Nephron progenitor cell (in vitro differentiated cells): ENCODE results near the gene TNFAIP8L2.

Experiments
- DNase-seq: peaks from one replicate; pipeline ENCODE4 v3.0.0; 2021
- H3K27ac Mint-ChIP-seq: 2 replicates; pipeline ENCODE4 v1.8.0; 2021; ENCODE audit warnings: mild to moderate bottlenecking, moderate library complexity, mixed read lengths
- H3K27me3 Mint-ChIP-seq: 2 replicates; pipeline ENCODE4 v1.8.0; 2021; ENCODE audit warnings: mild to moderate bottlenecking, low read depth, mixed read lengths; ENCODE audit not compliant: poor library complexity
- H3K36me3 Mint-ChIP-seq: 2 replicates; pipeline ENCODE4 v1.8.0; 2021; ENCODE audit warnings: low read depth, mixed read lengths
- H3K4me1 Mint-ChIP-seq: 2 replicates; pipeline ENCODE4 v1.8.0; 2021; ENCODE audit warnings: mixed read lengths
- H3K4me3 Mint-ChIP-seq: 2 replicates; pipeline ENCODE4 v1.8.0; 2021; ENCODE audit warnings: mild to moderate bottlenecking, moderate library complexity, mixed read lengths
- H3K9me3 Mint-ChIP-seq: 2 replicates; pipeline ENCODE4 v1.8.0; 2021; ENCODE audit warnings: mild to moderate bottlenecking, moderate library complexity, mixed read lengths
- TF ChIP-seq, protein P1 (sequence below): fragments of 200-600 bp; sonication (generic); IDR thresholded peaks from 2 replicates; pipeline ENCODE4 v1.5.0; 2021; ENCODE audit warnings: antibody characterized with exemption

The TNFAIP8L2 gene

DNA sequence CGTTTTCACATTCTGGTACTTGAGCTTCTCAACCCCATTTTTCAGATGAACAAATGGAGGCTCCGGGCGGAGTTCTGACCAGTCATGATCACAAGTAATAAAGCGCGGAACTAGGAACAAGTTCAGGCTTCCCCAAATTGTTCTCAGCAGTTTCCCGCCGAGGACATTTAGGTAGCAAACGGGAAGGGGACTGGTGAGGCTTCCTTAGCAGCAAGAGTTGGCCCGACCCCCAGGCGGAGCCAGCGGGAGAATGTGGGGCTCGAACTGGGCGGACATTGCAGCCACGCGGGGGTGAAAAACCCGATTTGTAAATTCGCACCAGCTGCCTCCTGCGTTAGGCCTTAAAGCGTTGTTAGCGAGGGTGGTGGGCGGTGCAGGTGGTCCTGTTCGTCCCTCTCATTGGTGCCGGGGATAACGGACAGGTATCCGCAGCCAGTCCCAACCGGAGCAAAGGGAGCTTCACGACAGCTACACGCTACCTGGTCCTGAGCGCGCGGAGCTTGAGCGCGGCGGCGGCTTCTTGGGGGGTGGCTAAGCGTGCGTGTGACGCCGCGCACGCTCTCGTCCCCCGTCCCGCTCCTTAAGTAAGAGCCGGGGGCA, 25.4 kb upstream of the TNFAIP8L2 start:
- peak; percentile 85 for DNase-seq
- Mint-ChIP-seq H3K36me3 (peaks cover 27% of the 10 kb centered on the region), H3K4me3 (peak overlapping the region; percentile 77), H3K9me3 (no peaks in the 10 kb centered on the region), H3K4me1 (peaks cover 26% of the 10 kb centered on the region), H3K27me3 (peaks cover 35% of the 10 kb centered on the region), H3K27ac (peak overlapping the region; percentile 29)
- TF ChIP-seq, protein P1, sequence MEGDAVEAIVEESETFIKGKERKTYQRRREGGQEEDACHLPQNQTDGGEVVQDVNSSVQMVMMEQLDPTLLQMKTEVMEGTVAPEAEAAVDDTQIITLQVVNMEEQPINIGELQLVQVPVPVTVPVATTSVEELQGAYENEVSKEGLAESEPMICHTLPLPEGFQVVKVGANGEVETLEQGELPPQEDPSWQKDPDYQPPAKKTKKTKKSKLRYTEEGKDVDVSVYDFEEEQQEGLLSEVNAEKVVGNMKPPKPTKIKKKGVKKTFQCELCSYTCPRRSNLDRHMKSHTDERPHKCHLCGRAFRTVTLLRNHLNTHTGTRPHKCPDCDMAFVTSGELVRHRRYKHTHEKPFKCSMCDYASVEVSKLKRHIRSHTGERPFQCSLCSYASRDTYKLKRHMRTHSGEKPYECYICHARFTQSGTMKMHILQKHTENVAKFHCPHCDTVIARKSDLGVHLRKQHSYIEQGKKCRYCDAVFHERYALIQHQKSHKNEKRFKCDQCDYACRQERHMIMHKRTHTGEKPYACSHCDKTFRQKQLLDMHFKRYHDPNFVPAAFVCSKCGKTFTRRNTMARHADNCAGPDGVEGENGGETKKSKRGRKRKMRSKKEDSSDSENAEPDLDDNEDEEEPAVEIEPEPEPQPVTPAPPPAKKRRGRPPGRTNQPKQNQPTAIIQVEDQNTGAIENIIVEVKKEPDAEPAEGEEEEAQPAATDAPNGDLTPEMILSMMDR: no peak

DNA sequence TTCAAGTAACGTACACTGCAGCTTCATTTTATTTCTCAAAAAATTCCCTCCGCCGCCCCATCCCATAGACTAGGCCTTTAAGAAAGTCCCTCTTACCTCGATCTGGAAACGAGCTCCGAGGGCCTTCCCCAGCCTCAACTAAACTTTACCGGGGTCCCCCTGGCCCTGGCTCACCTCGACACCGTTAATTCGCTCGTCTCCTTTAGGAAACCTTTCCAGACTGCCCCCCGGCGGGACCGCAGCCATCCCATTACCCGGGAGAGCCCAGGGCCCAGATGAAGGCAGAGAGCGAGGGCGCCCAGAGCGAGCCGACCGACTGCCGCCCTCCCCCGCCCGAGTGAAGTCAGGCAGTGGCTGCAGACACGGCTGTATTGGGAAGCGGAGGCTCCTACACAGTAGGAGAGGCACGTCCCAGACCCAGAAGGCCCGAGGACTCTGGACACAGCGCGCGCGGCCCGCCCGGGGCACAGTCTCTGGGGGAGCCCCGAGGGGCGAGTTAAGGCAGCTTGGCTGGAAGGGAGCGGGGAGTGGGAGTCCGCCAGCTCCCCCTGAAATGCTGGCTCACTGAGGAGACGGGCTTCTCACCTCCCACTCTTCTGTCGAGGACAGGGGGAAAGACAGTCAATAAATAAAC, 24.6 kb upstream of the TNFAIP8L2 start:
- TF ChIP-seq, protein P1: no peak
- peaks cover 24% of the 10 kb centered on the region for H3K4me1 Mint-ChIP-seq
- H3K4me3 Mint-ChIP-seq: peak overlapping the region; percentile 77
- peak; percentile 62 for DNase-seq
- H3K9me3 Mint-ChIP-seq: no peaks in the 10 kb centered on the region
- H3K27me3 Mint-ChIP-seq: peaks cover 38% of the 10 kb centered on the region
- peaks cover 34% of the 10 kb centered on the region for H3K36me3 Mint-ChIP-seq
- peak overlapping the region; percentile 70 for H3K27ac Mint-ChIP-seq

DNA sequence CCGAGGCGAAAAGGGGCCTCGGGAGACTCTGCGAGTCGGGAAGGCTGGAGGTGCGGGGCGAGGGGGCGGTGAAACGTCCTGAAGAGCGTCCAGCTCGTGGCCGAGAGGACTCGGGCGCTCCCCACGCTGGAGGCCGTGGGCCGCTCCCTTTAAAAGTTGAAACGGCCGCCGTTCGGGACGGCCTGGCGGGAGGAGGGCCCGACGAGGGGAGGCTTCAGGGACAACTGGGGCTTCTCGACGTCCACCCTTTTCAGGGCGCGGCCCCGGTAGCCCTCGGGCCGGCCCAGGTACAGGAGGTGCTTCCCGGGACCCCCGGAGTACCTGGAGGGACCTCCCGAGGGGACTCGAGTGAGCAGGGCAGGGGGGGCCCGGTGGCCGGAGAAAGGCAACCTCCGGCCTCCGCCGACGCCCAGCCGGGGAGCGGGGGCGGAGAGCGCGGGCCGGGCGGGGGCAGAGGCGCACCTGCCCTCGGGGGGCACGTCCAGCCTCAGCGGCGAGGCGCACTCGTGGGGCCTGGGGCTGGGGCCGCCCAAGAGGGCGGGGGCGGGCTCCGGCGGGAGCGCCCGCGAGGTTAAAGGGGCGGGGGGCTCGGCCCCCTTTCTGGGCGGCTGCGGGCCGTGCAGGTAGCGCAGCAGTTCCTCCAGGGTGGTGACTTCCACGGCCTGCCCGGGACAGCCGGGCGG, 24.0 kb upstream of the TNFAIP8L2 start:
- peak overlapping the region; percentile 77 for H3K4me3 Mint-ChIP-seq
- H3K9me3 Mint-ChIP-seq: no peaks in the 10 kb centered on the region
- H3K27ac Mint-ChIP-seq: no peak overlapping the region
- peaks cover 38% of the 10 kb centered on the region for H3K27me3 Mint-ChIP-seq
- no peak for DNase-seq
- peaks cover 40% of the 10 kb centered on the region for H3K36me3 Mint-ChIP-seq
- TF ChIP-seq, protein P1: no peak
- peaks cover 24% of the 10 kb centered on the region for H3K4me1 Mint-ChIP-seq

DNA sequence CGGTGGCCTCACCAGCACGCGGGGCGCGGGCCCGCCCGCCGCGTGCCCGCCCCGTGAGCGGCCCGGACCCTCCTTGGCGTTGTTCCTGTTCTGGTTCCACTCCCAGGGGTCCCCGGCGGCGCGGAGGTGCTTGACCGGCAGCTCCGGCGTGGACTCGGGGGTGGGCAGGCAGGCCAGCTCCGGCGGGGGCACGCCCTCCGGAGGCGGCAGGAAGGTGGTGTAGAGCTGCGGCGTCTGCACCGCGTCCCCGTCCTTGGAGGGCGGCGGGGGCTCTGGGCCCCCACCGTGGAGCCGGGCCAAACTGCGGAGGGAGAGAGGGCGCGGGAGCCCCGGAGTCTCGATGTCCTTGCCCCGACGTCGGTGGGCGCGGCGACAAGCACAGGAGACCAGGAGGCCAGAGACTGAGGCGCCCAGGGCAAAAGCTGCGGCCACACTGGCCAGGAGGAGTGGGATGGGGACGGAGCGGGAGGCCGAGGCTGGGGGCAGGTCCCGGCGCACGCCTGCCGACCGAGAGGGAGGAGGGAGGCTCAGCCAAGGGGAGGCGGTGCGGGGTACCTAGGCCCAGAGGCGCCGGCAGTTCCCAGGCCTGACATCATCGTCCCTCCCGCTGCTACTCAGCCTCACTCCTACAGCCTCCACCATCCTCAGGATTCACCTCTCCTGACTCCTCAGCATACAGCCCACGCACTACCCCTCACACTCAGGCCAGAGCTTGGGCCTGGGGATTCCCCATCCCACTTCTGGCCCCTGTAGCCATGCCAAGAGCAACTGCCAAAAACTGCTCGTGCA, 23.2 kb upstream of the TNFAIP8L2 start:
- H3K27ac Mint-ChIP-seq: no peak overlapping the region
- H3K4me1 Mint-ChIP-seq: peaks cover 24% of the 10 kb centered on the region
- DNase-seq: peak; percentile 42
- peaks cover 38% of the 10 kb centered on the region for H3K27me3 Mint-ChIP-seq
- H3K9me3 Mint-ChIP-seq: no peaks in the 10 kb centered on the region
- TF ChIP-seq, protein P1: no peak
- peaks cover 45% of the 10 kb centered on the region for H3K36me3 Mint-ChIP-seq
- H3K4me3 Mint-ChIP-seq: peak overlapping the region; percentile 63

DNA sequence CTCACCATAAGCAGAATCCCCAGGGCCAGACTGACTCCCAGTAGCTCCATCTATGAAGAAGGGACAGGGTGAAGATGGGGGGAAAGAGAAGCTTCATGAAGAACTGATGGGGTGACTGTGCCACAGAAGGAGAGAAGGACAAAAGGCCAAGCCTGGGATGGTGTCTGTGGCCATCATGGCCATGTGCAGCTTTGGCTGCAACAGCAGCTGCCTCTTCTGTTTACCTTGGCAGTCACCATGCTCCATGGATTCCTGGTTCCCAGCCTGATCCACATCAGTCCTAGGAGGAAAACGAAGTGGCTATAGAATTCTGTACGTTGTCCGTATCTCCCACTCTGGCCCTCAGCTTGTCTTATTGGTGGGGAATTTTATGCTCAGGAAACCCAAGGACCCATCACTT, 22.1 kb upstream of the TNFAIP8L2 start:
- peaks cover 17% of the 10 kb centered on the region for H3K4me1 Mint-ChIP-seq

More for the DNA sequence above, 22.1 kb upstream of the TNFAIP8L2 start:
- H3K27me3 Mint-ChIP-seq: peaks cover 39% of the 10 kb centered on the region
- peaks cover 55% of the 10 kb centered on the region for H3K36me3 Mint-ChIP-seq
- H3K27ac Mint-ChIP-seq: no peak overlapping the region
- no peak overlapping the region for H3K4me3 Mint-ChIP-seq
- no peak for DNase-seq
- H3K9me3 Mint-ChIP-seq: no peaks in the 10 kb centered on the region
- TF ChIP-seq, protein P1: no peak
